KMS-11 (cell line): ENCODE results near the gene MOB3A.

ENCODE experiments used
- H2AFZ ChIP-seq: fragments of 200-600 bp; sonication (generic); 2 replicates; pipeline ENCODE4 v1.6.1; 2016; ENCODE audit warnings: antibody characterized with exemption, mixed run types, low read depth
- H3K27ac ChIP-seq: fragments of 200-600 bp; sonication (generic); 2 replicates; pipeline ENCODE4 v1.6.1; 2016; ENCODE audit warnings: mild to moderate bottlenecking, mixed run types
- H3K27me3 ChIP-seq: fragments of 200-600 bp; sonication (generic); 2 replicates; pipeline ENCODE4 v1.6.1; 2017; ENCODE audit warnings: mild to moderate bottlenecking, low read depth, mixed run types, moderate library complexity; ENCODE audit not compliant: insufficient read depth
- H3K36me3 ChIP-seq: fragments of 200-600 bp; sonication (generic); 2 replicates; pipeline ENCODE4 v1.6.1; 2017; ENCODE audit warnings: mild to moderate bottlenecking, mixed run types; ENCODE audit not compliant: insufficient read depth
- H3K4me1 ChIP-seq: fragments of 200-600 bp; sonication (generic); 2 replicates; pipeline ENCODE4 v1.6.1; 2016; ENCODE audit warnings: mild to moderate bottlenecking, low read depth, mixed run types; ENCODE audit not compliant: poor library complexity, severe bottlenecking
- H3K4me2 ChIP-seq: fragments of 200-600 bp; sonication (generic); 2 replicates; pipeline ENCODE4 v1.7.0; 2016; ENCODE audit warnings: mild to moderate bottlenecking, mixed run types
- H3K4me3 ChIP-seq: fragments of 200-600 bp; sonication (generic); IDR thresholded peaks from 2 replicates; pipeline ENCODE4 v1.6.1; 2017; ENCODE audit warnings: low read depth, low read length, mixed read lengths; ENCODE audit not compliant: insufficient read depth
- H3K79me2 ChIP-seq: fragments of 200-600 bp; sonication (generic); 2 replicates; pipeline ENCODE4 v1.6.1; 2016; ENCODE audit warnings: low read depth, mixed run types; ENCODE audit not compliant: insufficient read depth
- H3K9ac ChIP-seq: fragments of 200-600 bp; sonication (generic); 2 replicates; pipeline ENCODE4 v1.6.1; 2016; ENCODE audit warnings: mild to moderate bottlenecking, mixed run types
- H4K20me1 ChIP-seq: fragments of 200-600 bp; sonication (generic); 2 replicates; pipeline ENCODE4 v1.6.1; 2016; ENCODE audit warnings: mild to moderate bottlenecking, mixed run types; ENCODE audit not compliant: insufficient read depth
- CTCF ChIP-seq: fragments of 200-600 bp; sonication (generic); conservative IDR thresholded peaks from 2 replicates; pipeline ENCODE4 v1.6.1; 2017; ENCODE audit warnings: low read depth, mild to moderate bottlenecking, antibody characterized with exemption, low read length, moderate library complexity, mixed read lengths

MOB3A gene

GRCh38 chr19:2022289-2022688 lies 73.8 kb downstream of the MOB3A start:
- H3K9ac ChIP-seq = no peak overlapping the region
- no peak overlapping the region for H3K4me3 ChIP-seq
- no peak overlapping the region for H3K27ac ChIP-seq
- H3K4me1 ChIP-seq = peaks cover 9% of the 10 kb centered on the region
- no peaks in the 10 kb centered on the region for H4K20me1 ChIP-seq
- no peaks in the 10 kb centered on the region for H3K27me3 ChIP-seq
- H2AFZ ChIP-seq = no peak overlapping the region
- H3K4me2 ChIP-seq = no peak overlapping the region
- TF ChIP-seq CTCF = no peak
- H3K36me3 ChIP-seq = no peaks in the 10 kb centered on the region
- no peaks in the 10 kb centered on the region for H3K79me2 ChIP-seq

GRCh38 chr19:2021453-2022140 lies 74.5 kb downstream of the MOB3A start:
- Histone ChIP-seq H2AFZ (no peak overlapping the region), H3K9ac (no peak overlapping the region), H3K4me1 (peaks cover 9% of the 10 kb centered on the region), H3K27me3 (no peaks in the 10 kb centered on the region), H3K4me2 (no peak overlapping the region), H3K4me3 (no peak overlapping the region), H4K20me1 (no peaks in the 10 kb centered on the region), H3K79me2 (no peaks in the 10 kb centered on the region), H3K36me3 (no peaks in the 10 kb centered on the region), H3K27ac (no peak overlapping the region)
- TF ChIP-seq CTCF = no peak
